Esophagus muscularis mucosa (tissue), 4 donors: ENCODE data around the gene FAM3A. TPM values are rescaled to one million over a fixed set of nuclear protein-coding genes. Genes with fewer than 3 reads are reported as not detected.

Source experiments
- DNase-seq: peaks from one replicate; pipeline ENCODE4 v3.0.0-alpha.2; 2017; ENCODE audit errors: extremely low spot score
- H3K27ac ChIP-seq, 4 donors: fragments of 200-600 bp; sonication (generic); replicated peaks in 1 of 4; 1 replicate in 3 of 4; 2 replicates in 1 of 4; pipeline ENCODE4 v1.5.1; 2016 to 2019; ENCODE audit warnings: mild to moderate bottlenecking in 1 of 4
- H3K27me3 ChIP-seq, 4 donors: fragments of 200-600 bp; sonication (generic); one replicate each; pipeline versions ENCODE4 v1.5.1 to v1.6.0; 2016 to 2019
- H3K36me3 ChIP-seq, 4 donors: fragments of 200-600 bp; sonication (generic); one replicate each; pipeline ENCODE4 v1.5.1; 2016 to 2019
- H3K4me1 ChIP-seq, 4 donors: fragments of 200-600 bp; sonication (generic); one replicate each; pipeline ENCODE4 v1.5.1; 2016 to 2019
- H3K4me3 ChIP-seq, 4 donors: fragments of 200-600 bp; sonication (generic); 1 replicate in 2 of 4; 2 replicates in 2 of 4; pipeline ENCODE4 v1.5.1; 2016 to 2019; ENCODE audit warnings: mild to moderate bottlenecking in 4 of 4, moderate library complexity in 1 of 4
- H3K9me3 ChIP-seq, 4 donors: fragments of 200-600 bp; sonication (generic); 1 replicate in 3 of 4; 2 replicates in 1 of 4; pipeline ENCODE4 v1.5.1; 2016 to 2019
- EP300 ChIP-seq: sonication (generic); formaldehyde crosslinking; IDR thresholded peaks from one replicate; pipeline ENCODE4 v1.6.1; 2017; ENCODE audit warnings: antibody characterized with exemption
- POLR2A ChIP-seq: fragments of 450-650 bp; IDR thresholded peaks from one replicate; pipeline ENCODE4 v1.6.1; 2017; ENCODE audit warnings: antibody characterized with exemption, moderate library complexity, mild to moderate bottlenecking, low read depth
- POLR2AphosphoS5 ChIP-seq, 2 donors: sonication (generic); formaldehyde crosslinking; IDR thresholded peaks; one replicate each; pipeline ENCODE4 v1.6.1; 2017; ENCODE audit warnings: antibody characterized with exemption in 2 of 2
- WGBS: methylation state at CpG from one replicate; pipeline ENCODE4 v1.1.5; 2018; 5-methylcytosine and 5-hydroxymethylcytosine counted together
- intact Hi-C: fragments of 100-400 bp; cut with DNase I; formaldehyde crosslinking; loops from one replicate; pipeline ENCODE4 v1.15.1; 2023
- total RNA-seq, 4 donors: library from RNA; depleted of rRNA; stranded (reverse); fragments of >200 nt; gene quantifications; one replicate each; pipeline versions ENCODE4 v1.1.0 to v1.2.1, GENCODE V29; 2016
- TF ChIP-seq, protein P1 (sequence below), 3 experiments: fragments of 200-600 bp in 2 of 3; fragments of 450-650 bp in 1 of 3; sonication (generic) in 2 of 3; IDR thresholded peaks; one replicate each; pipeline ENCODE4 v1.5.1; 2017 to 2019; ENCODE audit warnings: antibody characterized with exemption in 3 of 3, mild to moderate bottlenecking in 2 of 3, moderate library complexity in 1 of 3

Gene FAM3A
- total RNA-seq, 4 donors from 2014 or later = 34.9 to 49.4 (median 40.4) TPM

DNA sequence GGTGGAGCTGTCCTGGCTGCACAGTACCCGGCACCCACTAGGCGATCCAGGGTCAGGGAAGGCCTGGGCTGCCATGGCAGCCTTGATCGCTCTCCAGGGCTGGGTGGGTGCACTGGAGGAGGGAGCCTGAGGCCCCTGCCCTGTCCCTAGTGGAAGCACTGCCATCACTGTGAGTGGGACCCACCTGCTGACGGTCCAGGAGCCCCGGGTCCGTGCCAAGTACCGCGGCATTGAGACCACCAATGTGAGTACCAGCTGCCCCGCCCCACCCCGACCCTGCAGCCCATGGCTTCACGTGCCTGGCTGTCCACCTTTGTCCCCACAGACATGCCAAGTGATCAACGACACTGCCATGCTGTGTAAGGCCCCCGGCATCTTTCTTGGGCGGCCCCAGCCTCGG is 49.1 kb downstream of the FAM3A start:
- Histone ChIP-seq H3K27ac (no peak overlapping the region), H3K27me3 (no peaks in the 10 kb centered on the region), H3K36me3 (peaks cover 0 to 88% (median 57%) of the 10 kb centered on the region in 4 donors), H3K9me3 (no peaks in the 10 kb centered on the region), H3K4me3 (no peak overlapping the region), H3K4me1 (no peaks in the 10 kb centered on the region)
- TF ChIP-seq EP300 (no peak), POLR2A (no peak), POLR2AphosphoS5 (IDR thresholded peaks at IDR 0.05) (no peak)
- TF ChIP-seq, protein P1, sequence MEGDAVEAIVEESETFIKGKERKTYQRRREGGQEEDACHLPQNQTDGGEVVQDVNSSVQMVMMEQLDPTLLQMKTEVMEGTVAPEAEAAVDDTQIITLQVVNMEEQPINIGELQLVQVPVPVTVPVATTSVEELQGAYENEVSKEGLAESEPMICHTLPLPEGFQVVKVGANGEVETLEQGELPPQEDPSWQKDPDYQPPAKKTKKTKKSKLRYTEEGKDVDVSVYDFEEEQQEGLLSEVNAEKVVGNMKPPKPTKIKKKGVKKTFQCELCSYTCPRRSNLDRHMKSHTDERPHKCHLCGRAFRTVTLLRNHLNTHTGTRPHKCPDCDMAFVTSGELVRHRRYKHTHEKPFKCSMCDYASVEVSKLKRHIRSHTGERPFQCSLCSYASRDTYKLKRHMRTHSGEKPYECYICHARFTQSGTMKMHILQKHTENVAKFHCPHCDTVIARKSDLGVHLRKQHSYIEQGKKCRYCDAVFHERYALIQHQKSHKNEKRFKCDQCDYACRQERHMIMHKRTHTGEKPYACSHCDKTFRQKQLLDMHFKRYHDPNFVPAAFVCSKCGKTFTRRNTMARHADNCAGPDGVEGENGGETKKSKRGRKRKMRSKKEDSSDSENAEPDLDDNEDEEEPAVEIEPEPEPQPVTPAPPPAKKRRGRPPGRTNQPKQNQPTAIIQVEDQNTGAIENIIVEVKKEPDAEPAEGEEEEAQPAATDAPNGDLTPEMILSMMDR (IDR thresholded peaks at IDR 0.05) = no peak
- DNase-seq = no peak
- intact Hi-C loops = no loop called here
- 78% methylated on average over 4 of the region's 15 CpGs for WGBS

DNA sequence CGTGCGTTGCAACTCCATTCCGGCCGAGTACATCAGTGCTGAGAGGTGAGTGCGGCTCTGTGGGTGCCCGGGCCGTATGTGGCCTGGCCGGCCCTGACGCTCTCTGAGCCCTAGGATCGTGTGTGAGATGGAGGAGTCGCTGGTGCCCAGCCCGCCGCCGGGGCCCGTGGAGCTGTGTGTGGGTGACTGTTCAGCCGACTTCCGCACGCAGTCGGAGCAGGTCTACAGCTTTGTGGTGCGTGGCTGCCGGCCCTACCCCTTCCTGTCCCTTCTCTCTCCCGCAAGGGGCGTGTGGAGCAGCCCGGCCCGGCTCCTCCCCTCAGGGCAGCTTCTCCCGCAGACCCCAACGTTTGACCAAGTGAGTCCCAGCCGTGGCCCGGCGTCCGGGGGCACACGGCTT is 50.0 kb downstream of the FAM3A start:
- TF ChIP-seq POLR2AphosphoS5 (IDR thresholded peaks at IDR 0.05) (no peak), POLR2A (no peak)
- no peaks in the 10 kb centered on the region for H3K9me3 ChIP-seq
- no peaks in the 10 kb centered on the region for H3K27me3 ChIP-seq
- H3K27ac ChIP-seq = no peak overlapping the region
- intact Hi-C loops = no loop called here
- no peak for DNase-seq
- H3K36me3 ChIP-seq = peaks cover 0 to 86% (median 58%) of the 10 kb centered on the region in 4 donors
- WGBS = 91% methylated on average over 20 of the region's 32 CpGs
- no peak overlapping the region for H3K4me3 ChIP-seq
- H3K4me1 ChIP-seq = no peaks in the 10 kb centered on the region

DNA sequence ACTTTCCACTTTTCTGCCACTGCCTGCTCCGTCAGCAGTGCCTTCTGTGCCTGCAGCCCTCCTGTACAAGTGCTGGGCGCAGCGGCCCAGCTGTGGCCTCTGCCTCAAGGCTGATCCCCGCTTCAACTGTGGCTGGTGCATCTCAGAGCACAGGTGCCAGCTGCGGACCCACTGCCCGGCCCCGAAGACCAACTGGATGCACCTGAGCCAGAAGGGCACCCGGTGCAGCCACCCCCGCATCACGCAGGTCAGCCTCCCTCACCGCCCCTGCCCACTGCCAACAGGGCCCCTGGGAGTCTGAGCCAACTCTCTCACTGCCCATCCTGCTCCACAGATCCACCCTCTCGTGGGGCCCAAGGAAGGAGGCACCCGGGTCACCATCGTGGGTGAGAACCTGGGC is 50.4 kb downstream of the FAM3A start:
- Histone ChIP-seq H3K27ac (no peak overlapping the region), H3K27me3 (no peaks in the 10 kb centered on the region), H3K9me3 (no peaks in the 10 kb centered on the region), H3K4me1 (no peaks in the 10 kb centered on the region), H3K4me3 (no peak overlapping the region), H3K36me3 (peaks cover 0 to 85% (median 57%) of the 10 kb centered on the region in 4 donors)
- DNase-seq = no peak
- intact Hi-C loops = no loop called here
- TF ChIP-seq EP300 (no peak), POLR2AphosphoS5 (IDR thresholded peaks at IDR 0.05) (no peak), POLR2A (no peak)
- TF ChIP-seq, protein P1 (IDR thresholded peaks at IDR 0.05) = no peak
- WGBS = 93% methylated on average over 14 of the region's 14 CpGs

DNA sequence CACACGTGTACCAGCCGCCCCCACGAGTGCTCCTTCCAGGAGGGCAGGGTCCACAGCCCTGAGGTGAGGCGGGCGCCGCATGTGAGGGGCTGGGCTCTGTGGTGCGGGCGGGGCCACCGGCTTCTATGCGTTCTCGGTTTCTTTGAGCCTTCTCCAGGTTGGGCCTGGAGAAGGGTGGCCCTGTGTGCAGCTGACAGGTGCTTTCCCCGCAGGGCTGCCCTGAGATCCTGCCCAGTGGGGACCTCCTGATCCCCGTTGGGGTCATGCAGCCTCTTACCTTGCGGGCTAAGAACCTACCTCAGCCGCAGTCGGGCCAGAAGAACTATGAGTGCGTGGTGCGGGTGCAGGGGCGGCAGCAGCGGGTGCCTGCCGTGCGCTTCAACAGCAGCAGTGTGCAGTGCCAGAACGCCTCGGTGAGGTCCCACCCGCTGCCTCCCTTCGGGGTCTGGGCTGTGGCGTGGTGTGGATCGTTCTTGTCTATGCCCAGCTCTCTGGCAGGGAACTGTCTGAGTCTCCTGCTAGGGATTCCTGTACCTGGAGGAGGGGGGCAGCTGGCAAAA is 51.1 kb downstream of the FAM3A start:
- H3K27me3 ChIP-seq = no peaks in the 10 kb centered on the region
- WGBS = 91% methylated on average over 19 of the region's 28 CpGs
- no peak for DNase-seq
- no peaks in the 10 kb centered on the region for H3K9me3 ChIP-seq
- peaks cover 0 to 6% (median 3%) of the 10 kb centered on the region in 4 donors for H3K4me1 ChIP-seq
- no peak overlapping the region for H3K27ac ChIP-seq
- H3K36me3 ChIP-seq = peaks cover 0 to 78% (median 51%) of the 10 kb centered on the region in 4 donors
- TF ChIP-seq, protein P1 (IDR thresholded peaks at IDR 0.05) = no peak
- TF ChIP-seq POLR2A (no peak), EP300 (no peak), POLR2AphosphoS5 (IDR thresholded peaks at IDR 0.05) (no peak)
- intact Hi-C loops = no loop called here
- H3K4me3 ChIP-seq = no peak overlapping the region

DNA sequence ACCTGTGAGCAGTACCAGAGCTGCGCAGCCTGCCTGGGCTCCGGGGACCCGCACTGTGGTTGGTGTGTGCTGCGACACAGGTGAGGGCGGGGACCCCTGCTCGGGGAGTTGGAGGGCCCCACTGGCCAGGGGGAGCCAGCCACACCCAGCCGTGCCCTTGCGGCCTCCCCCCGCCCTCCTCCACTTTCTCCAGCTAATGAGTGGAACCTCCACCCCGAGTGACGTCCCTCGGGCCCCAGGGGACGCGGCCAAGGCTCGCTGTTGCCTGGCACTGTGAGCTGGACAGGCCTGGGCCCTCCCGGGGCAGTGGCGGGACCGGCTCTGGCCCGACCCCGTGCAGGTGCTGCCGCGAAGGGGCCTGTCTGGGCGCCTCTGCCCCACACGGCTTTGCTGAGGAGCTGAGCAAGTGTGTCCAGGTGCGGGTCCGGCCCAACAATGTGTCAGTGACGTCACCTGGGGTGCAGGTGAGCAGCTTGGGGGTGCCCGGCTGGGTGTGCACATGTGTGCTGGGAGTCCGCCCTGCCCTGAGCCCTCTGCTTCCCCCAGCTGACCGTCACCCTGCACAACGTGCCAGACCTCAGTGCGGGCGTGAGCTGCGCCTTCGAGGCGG is 52.3 kb downstream of the FAM3A start:
- Histone ChIP-seq H3K9me3 (no peaks in the 10 kb centered on the region), H3K36me3 (peaks cover 0 to 66% (median 45%) of the 10 kb centered on the region in 4 donors), H3K4me3 (no peak overlapping the region), H3K27me3 (no peaks in the 10 kb centered on the region), H3K27ac (no peak overlapping the region), H3K4me1 (peaks cover 0 to 18% (median 15%) of the 10 kb centered on the region in 4 donors)
- no peak for DNase-seq
- WGBS = 90% methylated on average over 7 of the region's 36 CpGs
- intact Hi-C loops = no loop called here
- TF ChIP-seq, protein P1 (IDR thresholded peaks at IDR 0.05) = no peak
- TF ChIP-seq POLR2A = no peak
- TF ChIP-seq POLR2AphosphoS5 (IDR thresholded peaks at IDR 0.05) = no peak
- no peak for TF ChIP-seq EP300
